ENCODE data around the gene SYT9.

DNA sequence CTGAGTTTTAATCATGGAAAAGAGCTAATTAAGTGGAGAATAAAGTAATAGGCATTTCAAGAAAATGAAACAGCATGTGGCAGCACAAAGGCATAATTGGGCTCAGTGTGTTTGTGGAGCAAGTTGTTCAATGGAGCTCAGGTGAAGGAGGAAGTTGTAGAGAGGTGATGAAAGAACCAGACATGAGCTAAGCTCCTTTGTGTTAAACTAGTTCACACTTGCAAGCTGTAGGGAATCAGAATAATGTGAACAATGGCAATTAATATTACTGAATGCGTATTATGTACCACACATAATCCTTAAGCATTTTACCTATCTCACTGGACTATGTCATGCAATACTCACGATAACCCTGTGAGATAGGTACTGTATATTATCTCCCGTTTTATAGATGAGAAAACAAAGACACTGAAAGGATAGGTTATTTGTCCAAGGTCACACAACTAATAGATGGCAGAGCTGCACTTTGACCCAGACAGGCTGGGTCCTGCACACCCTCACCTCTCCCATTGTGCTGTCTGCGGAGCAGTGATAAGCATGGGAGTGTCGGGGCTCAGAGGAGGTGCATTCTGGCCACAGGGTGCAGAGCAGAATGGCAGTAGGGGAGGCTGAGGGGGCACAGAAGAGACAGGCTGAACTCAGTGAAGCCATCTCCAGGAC lies 242.5 kb downstream of the SYT9 start:
- TF ChIP-seq EZH2phosphoT487 (IDR thresholded peaks at IDR 0.05; ENCODE audit: insufficient read depth, low read depth), result no peak
- TF ChIP-seq EZH2 (IDR thresholded peaks at IDR 0.05; ENCODE audit: insufficient read depth, poor library complexity, severe bottlenecking), result no peak
